Vagina (tissue), 2 donors: ENCODE data around the gene TACC3. TPM values are rescaled to one million over a fixed set of nuclear protein-coding genes. Genes with fewer than 3 reads are reported as not detected.

Source experiments
- DNase-seq, 2 donors: peaks; one replicate each; pipeline ENCODE4 v3.0.0-alpha.2; 2017; ENCODE audit errors: extremely low spot score in 2 of 2
- H3K27ac ChIP-seq: fragments of 200-600 bp; sonication (generic); one replicate; pipeline ENCODE4 v1.5.1; 2019
- H3K27me3 ChIP-seq: fragments of 200-600 bp; sonication (generic); one replicate; pipeline ENCODE4 v1.5.1; 2019
- H3K36me3 ChIP-seq, 2 donors: fragments of 200-600 bp; sonication (generic); one replicate each; pipeline ENCODE4 v1.5.1; 2017 to 2019
- H3K4me1 ChIP-seq: fragments of 200-600 bp; sonication (generic); one replicate; pipeline ENCODE4 v1.5.1; 2019
- H3K4me3 ChIP-seq, 2 donors: fragments of 200-600 bp; sonication (generic); 1 replicate in 1 of 2; 2 replicates in 1 of 2; pipeline ENCODE4 v1.5.1; 2016 to 2019
- H3K9me3 ChIP-seq: fragments of 200-600 bp; sonication (generic); one replicate; pipeline ENCODE4 v1.5.1; 2019
- CTCF ChIP-seq, 3 experiments: fragments of 450-650 bp in 2 of 3; fragments of 200-600 bp in 1 of 3; sonication (generic) in 1 of 3; IDR thresholded peaks; one replicate each; pipeline ENCODE4 v1.5.1; 2017 to 2019; ENCODE audit warnings: antibody characterized with exemption in 3 of 3, mild to moderate bottlenecking in 2 of 3, moderate library complexity in 2 of 3
- POLR2A ChIP-seq, 2 donors: fragments of 450-650 bp; IDR thresholded peaks; one replicate each; pipeline ENCODE4 v1.6.1; 2017; ENCODE audit warnings: antibody characterized with exemption in 2 of 2, mild to moderate bottlenecking in 2 of 2, moderate library complexity in 2 of 2
- POLR2AphosphoS5 ChIP-seq, 2 donors: sonication (generic); formaldehyde crosslinking; IDR thresholded peaks; one replicate each; pipeline ENCODE4 v1.9.0; 2017; ENCODE audit warnings: antibody characterized with exemption in 2 of 2, mild to moderate bottlenecking in 2 of 2, low read depth in 1 of 2; ENCODE audit not compliant: insufficient read depth in 1 of 2
- intact Hi-C: fragments of 100-400 bp; cut with DNase I; formaldehyde crosslinking; loops from one replicate; pipeline ENCODE4 v1.15.1; 2023
- total RNA-seq: library from RNA; depleted of rRNA; stranded (reverse); fragments of >200 nt; gene quantifications from one replicate; pipeline ENCODE4 v1.2.3, GENCODE V29; 2016

Gene TACC3
- total RNA-seq, 1 donor from 2014 or later: 16.0 TPM

DNA sequence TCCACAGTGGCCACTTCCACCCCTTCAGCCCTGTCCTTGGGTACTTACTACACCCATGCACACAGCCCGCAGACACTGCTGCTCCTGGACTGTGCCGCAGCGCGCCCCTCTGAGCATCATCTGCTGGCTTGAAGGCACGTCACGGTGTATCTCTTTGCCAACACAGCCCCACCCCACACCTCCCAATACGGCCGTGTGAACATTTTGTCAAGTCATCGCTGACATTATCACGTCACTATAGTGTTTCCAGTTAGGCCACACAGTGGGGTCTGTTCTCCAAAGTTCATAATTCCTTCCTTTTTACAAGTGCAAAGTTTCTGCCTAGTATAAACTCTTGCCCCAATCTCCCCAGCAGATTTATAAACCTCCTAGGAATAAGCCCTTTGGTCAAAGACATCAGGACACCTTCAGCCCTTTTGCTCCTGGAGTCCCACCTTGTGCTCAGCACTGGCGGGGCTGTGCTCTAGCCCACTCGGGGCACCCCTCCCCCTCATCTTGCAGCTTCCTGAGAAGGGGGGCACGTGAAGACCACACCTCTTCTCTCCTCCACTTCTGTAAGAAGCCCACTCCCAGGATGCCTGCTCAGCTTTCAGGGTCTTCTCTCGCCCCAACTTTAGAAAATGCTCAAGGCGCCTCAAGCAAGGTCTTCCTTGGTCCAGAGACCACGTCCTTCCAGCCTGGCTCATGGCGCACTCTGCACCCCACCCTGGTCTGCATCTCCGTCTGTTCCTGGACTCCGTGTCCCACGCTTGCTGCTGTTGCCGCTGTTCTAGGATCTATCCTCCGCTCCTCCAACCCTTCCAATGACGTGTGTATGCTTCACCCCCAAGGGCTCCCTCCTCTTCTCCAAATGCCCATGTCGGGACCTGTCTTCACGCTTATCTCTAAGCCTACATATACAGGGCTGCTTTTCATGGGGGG, 44.5 kb upstream of the TACC3 start:
- no peak for DNase-seq
- TF ChIP-seq POLR2AphosphoS5 (IDR thresholded peaks at IDR 0.05; ENCODE audit: insufficient read depth in 1 of 2, low read depth in 1 of 2): no peak
- Histone ChIP-seq H3K4me3 (no peak overlapping the region), H3K27me3 (no peaks in the 10 kb centered on the region), H3K27ac (no peak overlapping the region), H3K9me3 (no peaks in the 10 kb centered on the region), H3K4me1 (no peaks in the 10 kb centered on the region), H3K36me3 (no peaks in the 10 kb centered on the region)
- intact Hi-C loops: no loop called here

DNA sequence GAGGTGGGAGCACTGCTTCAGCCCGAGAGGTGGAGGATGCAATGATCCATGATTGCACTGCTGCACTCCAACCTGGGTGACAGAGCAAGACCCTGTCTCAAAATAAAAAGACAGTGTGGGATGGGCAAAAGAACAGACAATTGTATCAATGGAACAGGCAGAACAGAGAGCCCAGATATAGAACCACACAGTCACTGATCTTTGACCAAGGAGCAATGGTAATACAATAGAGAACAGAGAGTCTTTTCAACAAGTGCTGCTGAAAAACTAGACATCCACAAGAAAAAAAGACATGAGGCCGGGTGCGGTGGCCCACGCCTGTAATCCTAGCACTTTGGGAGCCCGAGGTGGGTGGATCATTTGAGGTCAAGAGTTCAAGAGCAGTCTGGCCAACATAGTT, 43.1 kb upstream of the TACC3 start:
- Histone ChIP-seq H3K4me3 (no peak overlapping the region), H3K36me3 (no peaks in the 10 kb centered on the region), H3K4me1 (peaks cover 5% of the 10 kb centered on the region), H3K27me3 (no peaks in the 10 kb centered on the region), H3K27ac (no peak overlapping the region), H3K9me3 (no peaks in the 10 kb centered on the region)
- intact Hi-C loops: no loop called here
- TF ChIP-seq CTCF (IDR thresholded peaks at IDR 0.05) (no peak), POLR2A (IDR thresholded peaks at IDR 0.05) (no peak), POLR2AphosphoS5 (IDR thresholded peaks at IDR 0.05; ENCODE audit: insufficient read depth in 1 of 2, low read depth in 1 of 2) (no peak)
- DNase-seq: no peak

GRCh38 chr4:1682860-1683259, 38.5 kb upstream of the TACC3 start:
- intact Hi-C loops: no loop called here
- DNase-seq: no peak
- TF ChIP-seq POLR2AphosphoS5 (IDR thresholded peaks at IDR 0.05; ENCODE audit: insufficient read depth in 1 of 2, low read depth in 1 of 2): no peak
- no peak for TF ChIP-seq CTCF (IDR thresholded peaks at IDR 0.05)
- no peak for TF ChIP-seq POLR2A (IDR thresholded peaks at IDR 0.05)
- Histone ChIP-seq H3K9me3 (no peaks in the 10 kb centered on the region), H3K4me3 (peak overlapping the region in 1 of 2 donors; percentile 81), H3K27ac (peak overlapping the region; percentile 64), H3K27me3 (no peaks in the 10 kb centered on the region), H3K4me1 (peaks cover 19% of the 10 kb centered on the region), H3K36me3 (no peaks in the 10 kb centered on the region)

- H3K4me3 ChIP-seq: peak overlapping the region; percentile 71 to 81
- no peak for DNase-seq
- peak overlapping the region; percentile 64 for H3K27ac ChIP-seq
- intact Hi-C loops: no loop called here
- H3K4me1 ChIP-seq: peaks cover 19% of the 10 kb centered on the region
- H3K36me3 ChIP-seq: no peaks in the 10 kb centered on the region
- no peaks in the 10 kb centered on the region for H3K27me3 ChIP-seq
- TF ChIP-seq POLR2AphosphoS5 (IDR thresholded peaks at IDR 0.05; ENCODE audit: insufficient read depth in 1 of 2, low read depth in 1 of 2) (no peak), CTCF (IDR thresholded peaks at IDR 0.05) (no peak), POLR2A (IDR thresholded peaks at IDR 0.05) (no peak)
- no peaks in the 10 kb centered on the region for H3K9me3 ChIP-seq
Observed at GRCh38 chr4:1683261-1683735, 38.0 kb upstream of the TACC3 start.

GRCh38 chr4:1683736-1684505, 37.4 kb upstream of the TACC3 start, which contains the start of gene FAM53A:
FAM53A (minus strand) TSS chr4:1684313; CDS start chr4:1668741, 15,572 bp downstream.
- Histone ChIP-seq H3K36me3 (no peaks in the 10 kb centered on the region), H3K27me3 (no peaks in the 10 kb centered on the region), H3K4me3 (peak within 1 kb of the TSS; percentile 71 to 81), H3K4me1 (peaks cover 19% of the 10 kb centered on the region), H3K9me3 (no peaks in the 10 kb centered on the region), H3K27ac (peak within 1 kb of the TSS; percentile 64)
- TF ChIP-seq POLR2AphosphoS5 (IDR thresholded peaks at IDR 0.05; ENCODE audit: insufficient read depth in 1 of 2, low read depth in 1 of 2): no peak
- TF ChIP-seq CTCF (IDR thresholded peaks at IDR 0.05): no peak
- TF ChIP-seq POLR2A (IDR thresholded peaks at IDR 0.05): peak in 1 of 2 donors; percentile 23
- intact Hi-C loops: no loop called here
- DNase-seq: no peak
